H9 (cell line): Measurements from ENCODE around the gene SLC25A19. TPM values are rescaled to one million over a fixed set of nuclear protein-coding genes. Genes with fewer than 3 reads are reported as not detected.

ENCODE experiments used
- DNase-seq: peaks from one replicate; pipeline ENCODE4 v3.0.0-alpha.2; 2017
- H2AFZ ChIP-seq: one replicate; pipeline ENCODE4 v1.6.1; 2013; ENCODE audit warnings: mild to moderate bottlenecking, low read length, control low read depth, moderate library complexity
- H2AK5ac ChIP-seq: 2 replicates; pipeline ENCODE4 v1.6.1; 2013; ENCODE audit warnings: low read length, control low read depth, mixed read lengths; ENCODE audit not compliant: insufficient read length
- H2BK120ac ChIP-seq: one replicate; pipeline ENCODE4 v1.6.1; 2013; ENCODE audit warnings: low read depth, mild to moderate bottlenecking, low read length, control low read depth, inconsistent platforms; ENCODE audit not compliant: poor library complexity, severe bottlenecking
- H2BK12ac ChIP-seq: 2 replicates; pipeline ENCODE4 v1.6.1; 2013; ENCODE audit warnings: low read length, control low read depth, mixed read lengths, low read depth; ENCODE audit not compliant: insufficient read length
- H2BK15ac ChIP-seq: 2 replicates; pipeline ENCODE4 v1.6.1; 2013; ENCODE audit warnings: low read depth, low read length, control low read depth
- H2BK20ac ChIP-seq: one replicate; pipeline ENCODE4 v1.6.1; 2013; ENCODE audit warnings: low read depth, mild to moderate bottlenecking, low read length, control low read depth, inconsistent platforms; ENCODE audit not compliant: poor library complexity, severe bottlenecking
- H2BK5ac ChIP-seq: 2 replicates; pipeline ENCODE4 v1.6.1; 2013; ENCODE audit warnings: low read length, control low read depth, mixed read lengths; ENCODE audit not compliant: insufficient read length
- H3K14ac ChIP-seq: 2 replicates; pipeline ENCODE4 v1.6.1; 2013; ENCODE audit warnings: low read length, control low read depth; ENCODE audit not compliant: insufficient read depth
- H3K18ac ChIP-seq: 2 replicates; pipeline ENCODE4 v1.6.1; 2013; ENCODE audit warnings: low read depth, mild to moderate bottlenecking, mixed read lengths, low read length, control low read depth; ENCODE audit not compliant: insufficient read length
- H3K23ac ChIP-seq: 2 replicates; pipeline ENCODE4 v1.6.1; 2013; ENCODE audit warnings: low read length, control low read depth, mixed read lengths, low read depth; ENCODE audit not compliant: insufficient read length
- H3K23me2 ChIP-seq: 2 replicates; pipeline ENCODE4 v1.6.1; 2013; ENCODE audit warnings: low read depth, mild to moderate bottlenecking, mixed read lengths, low read length, control low read depth; ENCODE audit not compliant: insufficient read length, poor library complexity, severe bottlenecking
- H3K27ac ChIP-seq: 2 replicates; pipeline ENCODE4 v1.5.1; 2013; ENCODE audit warnings: low read length, control low read depth, mixed read lengths, low read depth; ENCODE audit not compliant: insufficient read length
- H3K27me3 ChIP-seq: 2 replicates; pipeline ENCODE4 v1.6.1; 2013; ENCODE audit warnings: low read length, control low read depth, inconsistent platforms; ENCODE audit not compliant: insufficient read depth
- H3K4ac ChIP-seq: 2 replicates; pipeline ENCODE4 v1.6.1; 2013; ENCODE audit warnings: low read depth, mild to moderate bottlenecking, control low read depth, inconsistent platforms, low read length, moderate library complexity
- H3K4me1 ChIP-seq: 2 replicates; pipeline ENCODE4 v1.6.1; 2013; ENCODE audit warnings: low read length, control low read depth, inconsistent platforms; ENCODE audit not compliant: insufficient read depth
- H3K4me2 ChIP-seq: 2 replicates; pipeline ENCODE4 v1.6.1; 2013; ENCODE audit warnings: low read length, control low read depth, mixed read lengths; ENCODE audit not compliant: insufficient read length, insufficient read depth
- H3K56ac ChIP-seq: 2 replicates; pipeline ENCODE4 v1.6.1; 2013; ENCODE audit warnings: low read depth, mild to moderate bottlenecking, mixed read lengths, low read length, control low read depth; ENCODE audit not compliant: insufficient read length
- H3K79me1 ChIP-seq: 2 replicates; pipeline ENCODE4 v1.6.1; 2013; ENCODE audit warnings: low read depth, mild to moderate bottlenecking, moderate library complexity, low read length, control low read depth, inconsistent platforms; ENCODE audit not compliant: insufficient read depth, poor library complexity, severe bottlenecking
- H3K79me2 ChIP-seq: 2 replicates; pipeline ENCODE4 v1.6.1; 2013; ENCODE audit warnings: low read length, control low read depth, inconsistent platforms; ENCODE audit not compliant: insufficient read depth
- H3K9ac ChIP-seq: 2 replicates; pipeline ENCODE4 v1.6.1; 2013; ENCODE audit warnings: low read length, control low read depth, mixed read lengths; ENCODE audit not compliant: insufficient read length; ENCODE audit errors: extremely low read depth
- H3K9me3 ChIP-seq: one replicate; pipeline ENCODE4 v1.6.1; 2013; ENCODE audit warnings: low read depth, low read length, inconsistent platforms; ENCODE audit not compliant: control insufficient read depth
- H3T11ph ChIP-seq: one replicate; pipeline ENCODE4 v1.6.1; 2013; ENCODE audit warnings: mild to moderate bottlenecking, low read length, control low read depth, inconsistent platforms
- H4K20me1 ChIP-seq: one replicate; pipeline ENCODE4 v1.6.1; 2013; ENCODE audit not compliant: control insufficient read depth, insufficient read length, insufficient read depth
- H4K5ac ChIP-seq: 2 replicates; pipeline ENCODE4 v1.6.1; 2013; ENCODE audit warnings: low read depth, mild to moderate bottlenecking, mixed read lengths, low read length, control low read depth; ENCODE audit not compliant: insufficient read length
- H4K8ac ChIP-seq: replicated peaks from 2 replicates; pipeline ENCODE4 v1.6.1; 2013; ENCODE audit warnings: low read length, control low read depth, mixed read lengths, low read depth; ENCODE audit not compliant: insufficient read length
- H4K91ac ChIP-seq: 2 replicates; pipeline ENCODE4 v1.6.1; 2013; ENCODE audit warnings: low read depth, mild to moderate bottlenecking, moderate library complexity, mixed read lengths, low read length, control low read depth; ENCODE audit not compliant: insufficient read length
- H3K27ac Mint-ChIP-seq, 3 experiments: 2 replicates in 2 of 3; 3 replicates in 1 of 3; pipeline ENCODE4 v1.8.0; 2020 to 2021; ENCODE audit warnings: mixed read lengths in 3 of 3, mild to moderate bottlenecking in 1 of 3, moderate library complexity in 1 of 3
- H3K27me3 Mint-ChIP-seq: 2 replicates; pipeline ENCODE4 v1.8.0; 2021; ENCODE audit warnings: low read depth, mild to moderate bottlenecking, moderate library complexity, mixed read lengths
- H3K36me3 Mint-ChIP-seq, 3 experiments: 2 replicates in 2 of 3; 3 replicates in 1 of 3; pipeline ENCODE4 v1.8.0; 2020 to 2021; ENCODE audit warnings: low read depth in 3 of 3, mixed read lengths in 3 of 3; ENCODE audit not compliant: insufficient read depth in 1 of 3
- H3K4me1 Mint-ChIP-seq, 2 experiments: 2 replicates each; pipeline ENCODE4 v1.8.0; 2020; ENCODE audit warnings: mixed read lengths in 2 of 2
- H3K4me3 Mint-ChIP-seq, 2 experiments: 2 replicates in 1 of 2; 3 replicates in 1 of 2; pipeline ENCODE4 v1.8.0; 2020 to 2021; ENCODE audit warnings: mild to moderate bottlenecking in 2 of 2, mixed read lengths in 2 of 2, moderate library complexity in 1 of 2
- H3K9me3 Mint-ChIP-seq, 2 experiments: 2 replicates in 1 of 2; 3 replicates in 1 of 2; pipeline ENCODE4 v1.8.0; 2020; ENCODE audit warnings: mild to moderate bottlenecking in 2 of 2, mixed read lengths in 2 of 2, moderate library complexity in 1 of 2
- CTCF ChIP-seq: fragments of 200-600 bp; sonication (generic); conservative IDR thresholded peaks from 3 replicates; pipeline ENCODE4 v1.8.0; 2021; ENCODE audit warnings: antibody characterized with exemption, mild to moderate bottlenecking
- WGBS: extraction: QIAGEN DNeasy Blood & Tissue Kit; methylation state at CpG from one replicate; pipeline ENCODE4 v1.1.7; 2013; ENCODE audit warnings: missing lambda C conversion rate, low lambda C conversion rate, mixed read lengths; ENCODE audit not compliant: insufficient read length; ENCODE audit errors: extremely low coverage; 5-methylcytosine and 5-hydroxymethylcytosine counted together
- total RNA-seq: library from RNA; stranded (reverse); gene quantifications from 2 replicates; pipeline ENCODE4 v1.2.1, GENCODE V29; 2021

SLC25A19 gene
- total RNA-seq, 1 experiment from 2014 or later = 24.2 TPM

DNA sequence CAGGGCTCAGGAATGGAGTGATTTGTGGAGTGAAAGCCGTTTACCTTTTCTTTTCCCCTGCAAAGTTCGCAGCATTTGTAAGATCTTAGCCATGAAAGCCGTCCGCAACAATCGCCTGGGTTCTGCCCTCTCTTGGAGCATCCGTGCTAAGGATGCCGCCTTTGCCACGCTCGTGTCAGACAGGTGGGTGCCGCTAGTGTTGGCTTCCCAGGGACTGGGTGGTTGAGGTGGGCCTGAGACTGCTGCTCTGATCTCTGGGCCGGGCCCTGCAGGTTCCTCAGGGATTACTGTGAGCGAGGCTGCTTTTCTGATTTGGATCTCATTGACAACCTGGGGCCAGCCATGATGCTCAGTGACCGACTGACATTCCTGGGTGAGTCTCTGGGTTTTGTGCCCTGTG is 56.4 kb downstream of the SLC25A19 start:
- no peak overlapping the region for H2BK12ac ChIP-seq
- no CpG with 5 or more reads among the region's 13 CpGs for WGBS
- Mint-ChIP-seq H3K4me3 (no peak overlapping the region), H3K9me3 (no peaks in the 10 kb centered on the region), H3K4me1 (no peaks in the 10 kb centered on the region), H3K36me3 (peaks cover 36 to 94% (median 86%) of the 10 kb centered on the region in 3 experiments), H3K27ac (no peak overlapping the region; a peak in 2 of 7 replicates), H3K27me3 (no peaks in the 10 kb centered on the region)
- no peaks in the 10 kb centered on the region for H3K23me2 ChIP-seq
- H3T11ph ChIP-seq = no peak overlapping the region
- no peak overlapping the region for H3K27ac ChIP-seq
- H2BK20ac ChIP-seq = no peak overlapping the region
- no peak overlapping the region for H3K23ac ChIP-seq
- H3K18ac ChIP-seq = no peak overlapping the region
- H3K79me1 ChIP-seq = no peaks in the 10 kb centered on the region
- H4K20me1 ChIP-seq = no peaks in the 10 kb centered on the region
- no peak overlapping the region for H3K4ac ChIP-seq
- H3K14ac ChIP-seq = no peak overlapping the region
- H3K27me3 ChIP-seq = no peaks in the 10 kb centered on the region
- no peak overlapping the region for H3K56ac ChIP-seq
- no peaks in the 10 kb centered on the region for H3K4me1 ChIP-seq
- H3K4me2 ChIP-seq = no peak overlapping the region
- no peak overlapping the region for H2BK120ac ChIP-seq
- no peaks in the 10 kb centered on the region for H3K79me2 ChIP-seq
- H3K9me3 ChIP-seq = no peaks in the 10 kb centered on the region
- no peak overlapping the region for H4K5ac ChIP-seq
- H4K91ac ChIP-seq = no peak overlapping the region
- H4K8ac ChIP-seq = no peak overlapping the region
- no peak overlapping the region for H3K9ac ChIP-seq
- no peak overlapping the region for H2BK5ac ChIP-seq
- TF ChIP-seq CTCF = no peak
- H2BK15ac ChIP-seq = no peak overlapping the region
- H2AFZ ChIP-seq = no peak overlapping the region
- no peak overlapping the region for H2AK5ac ChIP-seq
- no peak for DNase-seq
